GM18498 (cell line): ENCODE measurements around the gene CCR4.
A peak's percentile ranks its signal among the peaks of the same experiment; 100 is the strongest.
"Not testable (repeated sequence)": the region's sequence is repeated elsewhere in the genome, so short reads cannot be mapped to it uniquely, and the experiment has no call there.

Experiments
- ATAC-seq: cut with Tn5 transposase; IDR thresholded peaks from one replicate; pipeline ENCODE4 v1.9.1; 2021; ENCODE audit warnings: mild to moderate bottlenecking, moderate library complexity; ENCODE audit not compliant: unreplicated experiment

CCR4 gene

DNA sequence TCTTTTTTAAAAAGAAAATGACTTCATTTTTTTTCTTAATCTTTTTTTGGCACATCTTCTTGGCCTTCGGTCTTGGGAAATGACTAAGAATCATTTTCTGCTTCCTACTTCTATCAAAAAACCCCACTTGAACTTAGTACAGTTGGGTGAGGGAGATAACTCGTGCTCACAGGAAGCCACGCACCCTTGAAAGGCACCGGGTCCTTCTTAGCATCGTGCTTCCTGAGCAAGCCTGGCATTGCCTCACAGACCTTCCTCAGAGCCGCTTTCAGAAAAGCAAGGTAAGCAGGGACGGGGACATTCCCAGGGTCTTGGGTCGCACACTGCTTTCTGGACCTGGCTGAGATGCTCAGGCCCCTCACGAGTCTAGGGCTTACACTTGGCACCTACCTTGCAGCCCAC, at the start of gene CCR4:
Gene CCR4 (plus strand): TSS at position 235 of the 402 bp plus-strand sequence. CDS start 1,779 bp downstream, outside the sequence.
- no peak for ATAC-seq

DNA sequence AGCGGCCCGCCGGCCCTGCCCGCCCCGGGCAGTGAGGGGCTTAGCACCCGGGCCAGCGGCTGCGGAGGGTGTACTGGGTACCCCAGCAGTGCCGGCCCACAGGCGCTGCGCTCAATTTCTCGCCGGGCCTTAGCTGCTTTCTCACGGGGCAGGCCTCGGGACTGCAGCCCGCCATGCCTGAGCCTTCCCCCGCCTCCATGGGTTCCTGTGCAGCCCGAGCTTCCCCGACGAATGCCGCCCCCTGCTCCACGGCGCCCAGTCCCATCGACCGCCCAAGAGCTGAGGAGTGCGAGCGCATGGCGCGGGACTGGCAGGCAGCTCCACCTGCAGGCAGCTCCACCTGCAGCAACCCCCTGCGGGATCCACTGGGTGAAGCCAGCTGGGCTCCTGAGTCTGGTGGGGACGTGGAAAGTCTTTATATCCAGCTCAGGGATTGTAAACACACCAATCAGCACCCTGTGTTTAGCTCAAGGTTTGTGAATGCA, 48.5 kb upstream of the CCR4 start:
- not testable (repeated sequence) for ATAC-seq

DNA sequence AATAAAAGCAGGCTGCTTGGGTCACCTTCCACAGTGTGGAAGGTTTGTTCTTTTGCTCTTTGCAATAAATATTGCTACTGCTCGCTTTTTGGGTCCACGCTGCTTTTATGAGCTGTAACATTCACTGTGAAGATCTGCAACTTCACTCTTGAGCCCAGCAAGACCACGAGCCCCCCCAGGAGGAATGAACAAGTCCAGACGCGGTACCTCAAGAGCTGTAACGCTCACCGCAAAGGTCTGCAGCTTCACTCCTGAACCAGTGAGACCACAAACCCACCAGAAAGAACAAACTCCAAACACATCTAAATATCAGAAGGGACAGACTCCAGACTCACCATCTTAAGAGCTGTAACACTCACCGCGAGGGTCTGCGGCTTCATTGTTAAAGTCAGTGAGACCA, 47.5 kb upstream of the CCR4 start:
- no peak for ATAC-seq

GRCh38 chr3:32909999-32910398, 41.4 kb upstream of the CCR4 start:
- ATAC-seq, result no peak

DNA sequence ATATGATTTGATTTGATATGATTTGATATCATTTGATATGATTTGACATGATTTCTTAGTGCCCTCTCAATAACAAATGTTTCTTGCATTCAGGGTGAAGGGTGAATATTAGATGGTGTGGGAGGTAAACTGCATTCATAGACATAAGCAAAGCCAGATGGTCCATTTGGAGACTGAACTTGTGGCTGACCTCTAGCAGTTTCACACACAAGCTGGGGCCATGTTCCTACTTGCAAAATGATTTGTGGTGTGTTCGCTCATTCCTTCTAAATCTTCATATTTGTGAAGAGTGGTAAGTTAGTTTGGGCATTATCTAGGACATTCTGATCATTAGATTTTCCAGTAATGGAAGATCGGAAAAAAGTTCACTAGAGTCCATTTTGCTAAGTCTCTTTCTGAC, 40.5 kb upstream of the CCR4 start:
- ATAC-seq, result no peak

GRCh38 chr3:32912046-32912445, 39.4 kb upstream of the CCR4 start:
- no peak for ATAC-seq

- no peak for ATAC-seq
These were observed 37.5 kb upstream of the CCR4 start for GRCh38 chr3:32913790-32914446.

DNA sequence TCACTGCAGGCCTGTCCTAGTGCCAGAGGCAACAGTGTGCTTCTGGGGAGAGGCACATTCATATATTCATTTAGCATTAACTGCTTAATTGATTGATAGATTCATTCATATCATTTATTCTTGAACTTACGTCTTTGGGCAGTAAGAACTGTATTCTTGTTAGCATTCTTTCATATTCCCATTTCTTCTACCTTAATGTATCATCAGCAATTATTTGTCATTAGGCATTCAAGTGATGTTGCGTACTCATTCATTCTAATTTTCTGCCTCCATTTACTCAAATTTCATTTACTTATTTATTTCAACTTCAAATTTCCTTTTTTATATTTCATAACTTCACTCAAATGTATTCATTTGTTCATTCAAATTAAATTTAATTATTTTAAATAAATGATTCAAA, 31.5 kb upstream of the CCR4 start:
- ATAC-seq, result no peak

DNA sequence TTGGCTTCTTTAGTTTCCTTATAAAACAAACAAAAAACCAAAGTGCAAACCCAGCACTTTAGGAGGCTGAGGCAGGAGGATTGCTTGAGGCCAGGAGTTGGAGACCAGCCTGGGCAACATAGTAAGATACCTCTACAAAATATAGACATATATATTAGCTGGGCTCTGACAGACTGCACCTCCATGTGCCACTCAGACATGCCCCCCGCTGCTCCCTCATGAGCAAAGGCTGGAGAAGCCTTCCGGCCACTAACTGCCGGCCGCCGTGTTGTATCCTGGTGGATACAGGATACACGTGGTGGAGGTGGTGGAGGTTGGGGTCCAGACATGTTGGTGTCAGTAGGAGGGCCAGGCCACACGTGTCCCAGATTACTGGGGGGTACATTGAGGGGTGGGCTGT, 29.4 kb upstream of the CCR4 start:
- no peak for ATAC-seq

DNA sequence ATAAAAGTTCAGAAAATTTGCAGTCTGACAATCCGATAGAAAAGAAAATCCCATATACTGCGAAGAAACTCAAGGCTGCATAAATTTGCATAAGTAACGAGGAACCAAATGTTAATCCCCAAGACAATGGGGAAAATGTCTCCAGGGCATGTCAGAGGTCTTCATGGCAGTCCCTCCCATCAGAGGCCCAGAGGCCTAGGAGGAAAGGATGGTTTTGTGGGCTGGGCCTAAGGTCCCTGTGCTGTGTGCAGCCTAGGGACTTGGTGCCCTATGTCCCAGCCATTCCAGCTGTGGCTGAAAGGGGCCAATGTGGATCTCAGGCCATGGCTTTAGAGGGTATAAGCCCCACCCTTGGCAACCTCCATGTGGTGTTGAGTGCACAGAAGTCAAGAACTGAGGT, 21.3 kb upstream of the CCR4 start:
- ATAC-seq, result no peak

DNA sequence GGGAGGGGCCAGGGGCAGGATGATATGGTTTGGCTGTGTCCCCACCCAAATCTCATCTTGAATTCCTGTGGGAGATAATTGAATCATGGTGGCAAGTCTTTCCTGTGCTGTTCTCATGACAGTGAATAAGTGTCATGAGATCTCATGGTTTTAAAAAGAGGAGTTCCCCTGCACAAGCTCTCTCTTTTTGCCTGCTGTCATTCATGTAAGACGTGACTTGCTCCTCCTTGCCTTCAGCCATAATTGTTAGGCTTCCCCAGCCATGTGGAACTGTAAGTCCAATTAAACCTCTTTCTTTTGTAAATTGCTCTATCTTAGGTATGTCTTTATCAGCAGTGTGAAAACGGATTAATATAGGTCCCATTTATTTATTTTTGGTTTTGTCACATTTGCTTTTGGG, 20.2 kb upstream of the CCR4 start:
- not testable (repeated sequence) for ATAC-seq

GRCh38 chr3:32934150-32934742, 17.2 kb upstream of the CCR4 start:
- no peak for ATAC-seq

DNA sequence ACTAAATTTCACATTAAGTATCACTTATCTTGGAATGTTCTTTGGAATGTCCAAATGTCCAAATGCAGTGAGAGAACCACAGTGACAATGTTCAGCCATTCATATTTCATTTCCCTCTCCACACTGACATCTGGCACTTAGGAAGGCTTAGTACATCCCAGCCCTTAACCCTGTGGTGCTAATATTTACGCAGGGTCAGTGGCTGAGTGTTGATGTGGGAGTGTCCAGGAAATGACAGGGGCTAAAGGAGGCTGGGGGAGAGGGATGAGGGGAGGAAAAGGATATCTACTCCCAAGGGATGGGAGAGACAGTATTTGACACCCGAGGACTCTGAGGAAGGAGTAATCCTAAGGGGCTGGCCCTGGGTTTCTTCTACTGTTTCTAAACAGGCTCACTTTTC, 14.1 kb upstream of the CCR4 start:
- ATAC-seq, result no peak

- not testable (repeated sequence) for ATAC-seq
These were observed 11.7 kb upstream of the CCR4 start for GRCh38 chr3:32939531-32940284.

- ATAC-seq, result no peak
These were observed 10.7 kb upstream of the CCR4 start for GRCh38 chr3:32940726-32941125.

GRCh38 chr3:32945136-32945535, 6.3 kb upstream of the CCR4 start:
- ATAC-seq, result no peak

- not testable (repeated sequence) for ATAC-seq
These were observed 5.8 kb upstream of the CCR4 start for GRCh38 chr3:32945598-32945997.

DNA sequence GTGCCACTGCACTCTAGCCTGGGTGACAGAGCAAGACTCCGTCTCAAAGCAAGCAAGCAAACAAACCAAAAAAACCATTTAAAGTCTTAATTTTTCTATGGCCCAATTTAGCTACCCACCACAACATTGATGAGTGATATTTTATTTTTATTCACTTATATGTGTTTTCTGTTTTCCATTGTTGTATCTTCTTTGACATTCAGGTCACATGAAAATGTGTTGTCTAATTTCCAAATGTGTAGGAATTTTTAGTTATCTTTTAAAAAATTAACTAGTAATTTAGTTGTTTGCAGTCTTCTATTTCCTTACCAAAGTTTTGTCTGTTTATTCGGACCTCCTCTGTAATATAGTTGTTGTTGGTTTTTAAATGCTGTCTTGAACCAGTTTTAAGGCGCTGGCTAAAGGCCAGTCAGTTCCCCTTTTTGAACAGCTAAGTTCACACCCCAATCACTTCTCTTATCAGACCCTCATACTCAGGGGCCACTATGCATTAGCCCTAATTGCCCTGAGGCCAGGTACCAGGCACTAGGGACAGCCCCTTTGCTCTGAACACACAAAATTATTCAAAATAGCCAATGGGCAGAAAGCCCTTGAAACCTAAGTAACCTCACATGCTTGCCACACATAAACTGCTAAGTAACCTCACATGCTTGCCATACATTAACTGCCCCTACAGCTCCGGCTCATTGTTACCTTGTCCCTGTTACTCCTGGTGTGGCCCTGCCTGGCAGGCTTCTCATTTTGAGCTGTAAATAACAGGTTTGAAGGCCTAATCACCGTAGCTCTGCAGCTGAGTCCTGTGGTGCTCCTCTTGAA, 4.3 kb upstream of the CCR4 start:
- ATAC-seq, result peak; percentile 32

GRCh38 chr3:32947789-32948238, 3.6 kb upstream of the CCR4 start:
- ATAC-seq, result peak; percentile 87

DNA sequence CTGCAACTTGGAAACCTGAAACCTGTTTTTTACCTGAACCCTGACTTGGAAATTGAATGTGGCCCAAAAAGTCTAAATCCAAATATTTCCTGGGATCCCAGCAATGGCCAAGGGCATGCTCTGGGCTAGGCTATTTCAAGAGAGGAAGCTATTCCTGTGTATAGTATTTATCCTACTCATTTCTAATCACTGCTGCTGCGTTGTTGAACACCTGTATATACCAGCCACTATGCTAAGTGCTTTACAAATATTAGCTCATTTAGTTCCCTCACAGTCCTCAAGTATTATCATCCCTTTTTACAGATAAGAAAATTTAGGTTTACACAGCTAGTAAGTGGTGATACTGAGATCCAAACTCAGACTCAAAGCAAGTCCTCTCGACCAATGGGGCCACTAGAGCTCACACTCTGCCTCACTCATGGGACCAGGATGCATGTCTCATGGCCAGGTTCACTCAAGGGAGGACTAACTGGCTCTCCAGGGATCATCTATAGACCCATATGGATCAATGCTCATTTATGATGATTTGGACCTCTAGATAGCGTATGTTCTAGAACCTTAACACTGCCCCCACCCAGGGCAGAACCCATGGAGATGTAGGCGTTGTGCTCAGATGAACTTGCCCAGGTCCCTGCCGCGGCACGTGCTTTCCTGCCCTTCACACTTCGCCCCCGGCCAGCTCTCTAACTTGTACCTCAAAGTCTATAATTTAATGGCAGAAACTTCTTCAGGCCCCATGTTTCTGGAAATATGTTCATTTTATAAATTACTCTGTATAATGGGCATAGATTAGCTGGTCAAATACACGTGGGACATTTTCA, 2.6 kb upstream of the CCR4 start:
- no peak for ATAC-seq
